GM12891 (cell line): ENCODE data around the gene AHNAK.
"Not testable (repeated sequence)": the region's sequence is repeated elsewhere in the genome, so short reads cannot be mapped to it uniquely, and the experiment has no call there.

Experiments used
- DNase-seq: peaks from one replicate; pipeline ENCODE4 v3.0.0; 2011; ENCODE audit warnings: low spot score; ENCODE audit not compliant: insufficient read length
- FAIRE-seq: peaks from 2 replicates; lab custom pipeline; 2011; peaks lifted over from hg19 to GRCh38; lab: Jason Lieb, UNC
- PAX5 ChIP-seq: IDR thresholded peaks from 2 replicates; pipeline ENCODE4 v1.6.1; 2011; ENCODE audit warnings: low read length, moderate library complexity, mild to moderate bottlenecking; ENCODE audit not compliant: insufficient read depth, severe bottlenecking
- POLR2A ChIP-seq: IDR thresholded peaks from 2 replicates; pipeline ENCODE4 v1.6.1; 2011; ENCODE audit warnings: low read depth, low read length, control low read depth
- POLR2AphosphoS5 ChIP-seq: IDR thresholded peaks from 2 replicates; pipeline ENCODE4 v1.6.1; 2011; ENCODE audit warnings: low read depth, low read length, control low read depth
- POU2F2 ChIP-seq: IDR thresholded peaks from 2 replicates; pipeline ENCODE4 v1.6.1; 2011; ENCODE audit warnings: low read depth, mild to moderate bottlenecking, control low read depth, low read length, moderate library complexity
- SPI1 ChIP-seq: IDR thresholded peaks from 2 replicates; pipeline ENCODE4 v1.6.1; 2011; ENCODE audit warnings: low read depth, low read length, control low read depth
- TAF1 ChIP-seq: IDR thresholded peaks from 2 replicates; pipeline ENCODE4 v1.6.1; 2011; ENCODE audit warnings: low read depth, low read length, control low read depth

AHNAK gene

GRCh38 chr11:62504158-62504973 is 42.2 kb downstream of the AHNAK start:
- DNase-seq = no peak
- TF ChIP-seq POLR2AphosphoS5 (no peak), PAX5 (no peak), POU2F2 (no peak), SPI1 (no peak), POLR2A (no peak), TAF1 (no peak)
- no peak for FAIRE-seq

GRCh38 chr11:62502030-62502730 is 44.4 kb downstream of the AHNAK start:
- DNase-seq (no peak), FAIRE-seq (no peak)
- no peak for TF ChIP-seq SPI1
- TF ChIP-seq POLR2AphosphoS5 = no peak
- TF ChIP-seq POU2F2 = no peak
- TF ChIP-seq PAX5 = no peak
- no peak for TF ChIP-seq POLR2A
- TF ChIP-seq TAF1 = no peak

GRCh38 chr11:62501432-62501891 is 45.1 kb downstream of the AHNAK start:
- FAIRE-seq (no peak), DNase-seq (no peak)
- TF ChIP-seq POLR2A (no peak), POU2F2 (no peak), SPI1 (no peak), POLR2AphosphoS5 (no peak), PAX5 (no peak), TAF1 (no peak)

- TF ChIP-seq PAX5 (no peak), SPI1 (no peak), POU2F2 (no peak)
- no peak for FAIRE-seq
- DNase-seq = no peak
These were observed 46.0 kb downstream of the AHNAK start for GRCh38 chr11:62500650-62501030.

- DNase-seq (no peak), FAIRE-seq (no peak)
- no peak for TF ChIP-seq PAX5
These were observed 46.5 kb downstream of the AHNAK start for GRCh38 chr11:62499944-62500649.

- not testable (repeated sequence) for FAIRE-seq, DNase-seq
These were observed 47.2 kb downstream of the AHNAK start for GRCh38 chr11:62499311-62499943.

GRCh38 chr11:62498492-62499286 is 47.9 kb downstream of the AHNAK start:
- FAIRE-seq (no peak), DNase-seq (no peak)
- TF ChIP-seq PAX5 (no peak), TAF1 (no peak), SPI1 (no peak), POU2F2 (no peak), POLR2AphosphoS5 (no peak), POLR2A (no peak)

- TF ChIP-seq PAX5 (no peak), POLR2A (no peak), POLR2AphosphoS5 (no peak), SPI1 (no peak), TAF1 (no peak), POU2F2 (no peak)
- DNase-seq = no peak
- no peak for FAIRE-seq
These were observed 48.6 kb downstream of the AHNAK start for GRCh38 chr11:62498031-62498430.

GRCh38 chr11:62497132-62497801 is 49.3 kb downstream of the AHNAK start:
- FAIRE-seq (no peak), DNase-seq (no peak)
- no peak for TF ChIP-seq TAF1
- TF ChIP-seq POLR2A = no peak
- TF ChIP-seq SPI1 = no peak
- no peak for TF ChIP-seq POLR2AphosphoS5
- no peak for TF ChIP-seq PAX5
- TF ChIP-seq POU2F2 = no peak
